Measurements from ENCODE around the gene EEIG1.

- TF ChIP-seq CTCF (conservative IDR thresholded peaks at IDR 0.05 in 1 of 2, IDR thresholded peaks at IDR 0.05 in 1 of 2; ENCODE audit: extremely low read depth in 1 of 2, insufficient read depth in 1 of 2, low read depth in 1 of 2, low read length in 2 of 2), result no peak
- TF ChIP-seq EZH2 (IDR thresholded peaks at IDR 0.05; ENCODE audit: borderline replicate concordance, low read length), result no peak
Observed at GRCh38 chr9:127931092-127931881, 49.5 kb downstream of the EEIG1 start.
